Suppressor macrophage treated with lipopolysaccharide for 4 hours (primary cell): ENCODE measurements around the gene PCNX2.

Source experiments
- DNase-seq: peaks from one replicate; pipeline ENCODE4 v3.0.0-alpha.2; 2020

Gene PCNX2

DNA sequence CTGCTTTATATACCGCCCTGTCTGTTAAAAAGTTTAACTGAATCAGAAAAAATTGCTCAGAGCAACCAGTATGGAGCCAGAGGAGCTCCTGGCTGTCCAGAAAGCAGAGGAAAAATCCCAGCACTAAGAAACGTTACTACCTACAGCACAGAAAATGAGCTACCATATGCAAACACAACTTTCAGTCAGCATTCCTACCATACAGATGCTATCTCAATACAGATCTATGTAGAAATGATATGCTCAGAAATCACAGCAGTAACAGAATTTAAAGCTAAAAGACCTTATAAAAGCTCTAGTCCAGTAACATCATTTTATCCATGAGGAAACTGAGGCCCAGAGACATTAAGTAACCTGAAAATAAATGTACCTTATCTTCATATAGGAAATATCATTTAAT lies 38.7 kb downstream of the PCNX2 start:
- no peak for DNase-seq

DNA sequence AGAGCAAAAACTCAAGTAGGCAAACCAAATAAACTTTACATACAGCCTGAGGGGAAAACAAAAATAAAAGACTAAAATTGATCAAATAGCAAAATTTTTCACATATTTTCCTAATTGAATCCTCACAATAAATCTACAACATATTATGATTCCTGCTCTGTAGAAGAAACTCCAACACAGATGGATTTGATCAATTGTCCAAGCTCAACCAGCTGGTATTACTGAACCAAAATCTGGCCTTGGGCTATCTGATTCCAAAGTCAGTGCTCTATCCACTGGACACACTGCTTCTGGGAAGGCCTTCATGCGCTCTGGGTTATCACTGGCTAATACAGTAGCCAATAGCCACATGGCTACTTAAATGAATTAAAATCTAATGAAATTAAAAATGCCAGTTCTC lies 39.3 kb downstream of the PCNX2 start:
- no peak for DNase-seq

DNA sequence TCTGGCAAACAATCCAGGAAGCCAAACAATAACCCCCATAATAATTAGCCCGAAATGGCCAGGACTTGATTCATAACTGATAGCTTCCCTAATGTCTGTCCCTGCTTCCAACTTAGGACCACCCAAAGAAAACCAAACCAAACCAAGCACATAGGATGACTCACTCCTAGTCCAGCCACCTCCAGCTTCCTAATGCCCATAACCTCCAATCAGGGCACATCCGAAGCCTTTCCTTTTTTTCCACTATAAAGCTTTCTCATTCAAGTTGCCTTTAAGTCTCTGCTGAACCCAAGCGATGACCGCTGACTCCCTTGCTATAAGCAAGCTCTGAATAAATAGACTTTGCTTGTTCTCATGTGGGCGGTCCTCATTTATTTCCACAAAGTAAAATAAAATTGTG lies 40.4 kb downstream of the PCNX2 start:
- no peak for DNase-seq

DNA sequence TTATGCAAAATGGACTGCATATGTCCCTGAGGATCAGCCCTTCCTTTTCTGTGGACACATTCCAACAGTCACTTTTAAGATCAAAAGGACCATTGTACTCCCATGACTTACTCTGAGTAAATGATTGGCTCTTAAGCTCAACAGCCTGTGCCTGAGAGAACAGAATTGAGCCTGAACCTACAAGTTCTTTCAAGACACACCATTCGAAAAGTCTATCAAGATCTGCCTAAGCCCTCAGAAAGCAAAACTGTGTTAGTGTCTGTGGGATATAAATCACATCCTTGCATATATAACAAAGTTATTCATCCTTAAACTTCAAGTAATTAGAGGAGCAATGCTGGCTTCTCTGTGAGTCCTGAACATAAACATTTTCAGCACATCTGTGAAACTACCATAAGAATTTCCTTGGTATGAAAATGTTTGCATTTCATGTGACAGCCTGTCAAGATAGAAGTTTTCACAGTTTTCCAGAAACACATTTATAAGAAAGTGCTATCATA lies 41.6 kb downstream of the PCNX2 start:
- no peak for DNase-seq

DNA sequence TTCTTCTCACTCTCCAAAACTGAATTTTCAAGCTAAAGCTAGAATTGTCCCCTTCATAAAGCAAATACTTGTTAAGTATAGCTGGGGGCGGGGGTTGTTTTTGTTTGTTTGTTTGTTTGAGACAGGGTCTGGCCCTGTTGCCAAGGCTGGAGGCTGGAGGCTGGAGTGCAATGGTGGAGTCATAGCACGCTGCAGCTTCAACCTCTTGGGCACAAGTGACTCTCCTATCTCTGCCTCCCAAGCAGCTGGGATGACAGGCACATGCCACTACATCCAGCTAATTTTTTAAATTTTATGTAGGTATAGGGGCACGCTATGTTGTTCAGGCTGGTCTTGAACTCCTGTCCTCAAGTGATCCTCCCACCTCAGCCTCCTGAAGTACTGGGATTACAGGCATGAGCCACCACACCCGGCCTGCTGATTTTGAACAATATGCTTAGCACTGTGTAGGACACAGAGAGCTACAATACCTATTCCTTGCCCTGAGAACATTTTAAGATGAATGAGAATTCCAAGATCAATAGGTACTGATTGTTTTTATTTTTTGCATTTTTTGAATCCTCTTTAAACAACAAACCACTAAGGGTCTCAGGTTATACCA lies 42.2 kb downstream of the PCNX2 start:
- DNase-seq, result no peak

DNA sequence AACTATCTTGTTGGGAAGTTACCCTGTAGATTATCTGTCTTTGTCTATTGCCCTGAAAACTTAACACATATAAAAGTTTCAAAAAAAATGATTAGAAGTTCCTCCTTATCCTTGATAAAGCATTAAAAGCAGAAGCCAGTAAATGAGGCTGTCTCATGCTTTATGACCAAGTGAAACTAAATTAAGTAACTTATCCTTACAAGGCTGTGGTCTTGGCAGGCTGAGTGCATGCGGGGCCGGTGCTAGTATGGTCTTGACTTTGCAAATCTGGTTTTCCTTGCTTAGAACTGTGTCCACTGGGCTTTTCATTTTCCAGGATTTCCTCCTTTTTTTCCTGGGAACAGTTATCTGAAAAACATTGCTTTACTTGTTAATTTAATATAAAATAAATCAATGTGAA lies 43.1 kb downstream of the PCNX2 start:
- DNase-seq, result peak; percentile 69

DNA sequence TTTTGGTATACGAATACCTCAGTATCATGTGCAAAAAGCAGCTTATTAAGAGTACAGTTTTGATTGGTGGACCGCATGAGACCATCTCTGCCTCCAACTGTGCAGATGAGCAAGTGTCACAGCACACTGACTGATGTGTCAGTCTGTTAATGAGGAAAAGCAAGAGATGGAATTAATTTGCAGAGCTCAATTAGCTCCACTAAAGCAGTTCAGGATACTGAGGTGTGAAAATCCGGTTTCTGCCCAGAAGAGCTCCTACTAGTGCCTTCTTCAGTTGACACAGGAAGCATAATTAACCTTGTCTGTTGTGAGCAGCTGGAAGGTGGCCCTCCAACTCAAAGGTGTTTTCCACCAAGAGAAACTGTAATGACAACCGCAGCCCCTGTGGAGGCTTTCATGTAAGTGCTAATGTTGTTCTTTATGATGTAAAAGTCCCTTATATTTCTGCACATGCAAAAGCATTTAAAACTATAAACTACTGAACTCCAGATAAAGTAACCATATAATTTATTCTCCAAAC lies 44.3 kb downstream of the PCNX2 start:
- DNase-seq, result no peak

DNA sequence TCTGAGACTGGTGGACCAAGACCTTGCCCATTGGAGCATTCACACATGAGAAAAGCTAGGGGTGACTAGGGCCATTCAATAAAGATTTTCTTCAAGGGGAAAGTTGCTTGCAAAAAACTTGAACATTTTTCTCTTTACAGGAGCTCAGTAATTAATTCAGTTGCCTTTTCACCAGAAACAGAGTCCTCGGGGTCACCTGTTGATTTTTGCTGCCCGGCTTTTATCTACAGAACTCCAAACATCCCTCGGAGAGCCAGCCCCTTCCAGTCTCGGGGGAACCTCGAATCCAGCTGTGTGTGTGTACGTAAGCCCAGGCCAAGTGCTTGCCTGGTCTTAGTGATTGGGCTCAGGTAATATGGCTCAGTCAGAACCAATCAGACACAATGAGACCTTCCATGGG lies 47.5 kb downstream of the PCNX2 start:
- DNase-seq, result no peak

DNA sequence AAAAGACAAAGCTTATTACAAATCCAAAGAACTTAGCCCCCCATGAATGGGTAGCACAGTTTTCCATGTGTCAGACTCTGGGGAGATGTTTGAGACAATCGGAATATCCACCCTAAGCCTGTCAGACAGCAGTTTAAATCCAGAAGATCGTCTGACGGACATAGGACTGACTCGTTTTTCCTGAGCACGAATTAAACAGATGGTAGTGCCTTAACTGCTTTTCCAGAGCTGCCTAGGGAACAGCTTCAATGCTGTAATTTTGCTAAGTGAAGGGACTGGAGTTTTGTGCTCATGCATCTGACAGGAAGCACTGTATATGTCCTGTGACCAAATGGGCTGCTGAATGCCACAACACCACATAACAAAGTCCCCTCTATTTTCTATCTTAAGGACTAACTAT lies 48.6 kb downstream of the PCNX2 start:
- DNase-seq, result no peak

DNA sequence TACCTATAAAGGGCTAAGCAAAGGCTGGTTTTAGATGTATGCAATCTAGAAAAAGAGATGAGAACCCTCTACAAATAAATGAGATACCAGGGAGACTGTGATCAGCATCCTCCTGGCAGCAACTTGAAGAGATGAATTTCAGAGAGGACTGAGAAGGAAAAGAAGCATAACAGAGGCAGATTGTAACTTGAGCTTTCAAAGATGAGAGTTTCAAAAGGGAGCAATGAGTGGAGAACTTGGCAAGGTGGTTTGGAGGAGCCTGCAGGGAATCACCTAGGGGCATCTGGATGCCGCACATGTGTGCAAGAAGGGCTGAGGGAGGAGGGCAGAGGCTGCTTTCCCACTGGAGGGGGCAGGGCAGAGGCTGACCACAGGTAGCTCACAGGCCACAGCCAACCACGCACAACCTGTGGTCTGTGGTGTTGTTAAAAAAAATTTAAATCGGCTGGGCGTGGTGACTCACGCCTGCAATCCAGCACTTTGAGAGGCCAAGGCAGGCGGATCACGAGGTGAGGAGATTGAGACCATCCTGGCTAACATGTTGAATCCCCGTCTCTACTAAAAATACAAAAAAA lies 50.2 kb downstream of the PCNX2 start:
- DNase-seq, result no peak

DNA sequence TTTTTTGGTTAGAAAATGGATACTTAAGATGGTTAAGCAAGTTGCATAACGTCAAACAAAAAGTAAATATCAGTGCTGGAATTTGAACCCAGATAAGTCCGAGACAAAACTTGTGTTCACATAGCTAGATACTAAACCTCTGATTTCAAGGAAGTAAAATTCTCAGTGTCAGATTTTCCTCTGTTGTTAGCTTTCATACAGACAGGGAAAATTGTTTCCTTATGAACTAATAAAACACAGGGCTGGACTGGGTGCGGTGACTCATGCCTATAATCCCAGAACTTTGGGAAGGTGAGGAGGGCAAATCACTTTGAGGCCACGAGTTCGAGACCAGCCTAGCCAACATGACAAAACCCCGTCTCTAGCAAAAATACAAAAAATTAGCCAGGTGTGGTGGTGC lies 51.3 kb downstream of the PCNX2 start:
- no peak for DNase-seq

DNA sequence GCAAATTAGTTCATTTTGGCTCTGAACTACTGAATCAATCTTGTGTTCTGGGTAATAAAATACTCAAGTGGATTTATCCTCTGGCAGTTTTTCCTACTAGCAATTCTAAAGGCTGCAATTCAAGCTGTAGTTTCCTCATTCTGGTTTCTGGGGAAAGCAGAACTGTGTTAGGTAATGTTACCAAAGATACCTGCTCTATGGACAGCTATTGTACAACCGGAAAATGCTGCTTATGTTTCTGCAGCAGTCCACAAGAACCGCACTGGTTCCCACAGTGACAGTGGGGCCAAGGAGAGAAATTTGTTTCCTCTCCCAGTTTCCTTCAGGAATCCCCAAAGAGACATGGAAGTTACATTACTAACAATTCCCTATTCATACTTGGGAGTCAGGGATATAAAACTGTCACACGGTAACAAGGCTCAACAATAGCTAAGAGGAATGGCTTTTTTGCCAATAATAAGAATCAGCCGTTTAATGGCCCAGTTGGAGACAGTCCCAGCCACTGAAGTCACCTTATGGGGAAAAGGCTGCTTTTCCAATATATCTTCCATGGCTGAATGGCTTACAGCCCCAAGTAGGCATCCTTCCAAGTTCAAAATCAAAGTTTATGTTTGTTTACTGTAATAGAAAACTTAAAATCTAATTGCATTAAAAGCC lies 52.6 kb downstream of the PCNX2 start:
- peak; percentile 31 for DNase-seq

DNA sequence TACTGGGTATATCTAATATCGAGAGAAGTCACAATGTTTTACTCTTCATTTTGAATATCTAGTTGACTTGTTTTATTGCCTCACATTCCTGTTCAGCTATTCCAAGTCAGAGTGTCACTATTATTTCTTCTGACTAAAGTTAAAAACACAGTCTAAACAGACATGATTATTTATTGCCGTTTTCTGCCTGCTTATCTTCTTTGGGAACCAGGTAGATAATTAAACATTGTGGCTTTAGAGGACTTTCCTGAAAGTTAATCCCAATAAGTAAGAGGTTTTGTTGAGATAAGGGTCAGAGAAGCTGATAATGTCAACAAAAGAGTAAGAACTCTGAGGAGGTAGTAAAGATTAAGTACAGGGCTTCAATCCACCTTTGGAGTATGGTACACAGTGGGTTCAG lies 53.8 kb downstream of the PCNX2 start:
- DNase-seq, result no peak

DNA sequence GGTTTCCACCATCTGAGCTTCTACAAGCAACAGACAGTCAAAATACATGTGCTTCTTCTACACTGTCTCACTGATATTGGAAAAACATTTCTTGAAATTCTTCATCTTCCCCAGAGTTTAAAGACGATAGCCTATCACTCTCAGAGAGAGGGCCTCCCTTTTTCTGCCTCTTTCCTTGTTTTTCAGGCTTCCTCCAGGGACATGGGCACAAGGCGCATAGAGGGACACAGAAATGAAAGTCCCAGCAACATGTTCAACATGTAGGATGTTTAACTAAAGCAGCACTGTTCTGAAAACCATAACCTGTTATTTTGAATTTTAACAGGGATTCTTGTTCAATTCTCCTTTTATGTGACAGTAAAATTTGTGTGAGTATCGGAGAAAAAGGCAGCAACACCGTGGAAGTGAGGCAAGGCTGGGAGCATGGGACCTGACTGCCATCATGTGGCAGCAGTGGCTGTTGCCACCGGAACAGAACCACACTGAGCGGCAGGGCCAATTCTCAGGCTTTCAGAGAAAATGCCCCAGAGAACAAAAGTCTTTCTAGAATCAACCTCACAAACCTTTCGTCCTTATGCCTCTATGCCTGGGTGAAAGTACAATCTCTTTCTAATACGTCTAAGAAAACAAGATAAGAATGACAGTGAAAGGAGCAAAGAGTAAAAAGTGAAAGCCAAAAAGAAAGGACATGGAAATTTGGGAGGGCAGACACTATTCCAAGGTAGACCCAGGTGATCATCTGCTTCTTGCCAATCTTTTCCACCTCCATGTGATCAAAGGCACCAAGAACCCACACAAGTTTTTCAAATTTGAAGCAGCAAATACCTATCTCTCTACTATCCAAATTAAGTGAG lies 54.5 kb downstream of the PCNX2 start:
- peak; percentile 71 for DNase-seq

DNA sequence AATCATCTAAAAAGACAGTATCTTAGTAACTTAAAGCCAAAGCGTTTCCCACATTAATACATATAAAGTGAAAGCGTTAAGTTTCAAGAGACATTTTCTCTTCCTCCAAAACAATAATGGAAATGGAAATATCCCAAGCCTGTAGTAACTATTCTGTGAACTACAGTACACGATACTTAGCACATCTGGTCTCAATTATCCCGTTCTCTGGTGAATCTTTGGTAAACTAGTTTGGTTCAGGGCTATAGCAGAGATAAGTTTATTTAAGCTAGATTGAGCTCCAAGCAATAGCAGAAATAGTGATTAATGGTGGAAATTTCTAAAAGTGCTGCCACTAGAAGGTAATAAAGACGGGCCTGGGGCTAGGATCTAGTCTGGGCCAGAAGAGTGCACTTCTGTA lies 55.2 kb downstream of the PCNX2 start:
- DNase-seq, result no peak

DNA sequence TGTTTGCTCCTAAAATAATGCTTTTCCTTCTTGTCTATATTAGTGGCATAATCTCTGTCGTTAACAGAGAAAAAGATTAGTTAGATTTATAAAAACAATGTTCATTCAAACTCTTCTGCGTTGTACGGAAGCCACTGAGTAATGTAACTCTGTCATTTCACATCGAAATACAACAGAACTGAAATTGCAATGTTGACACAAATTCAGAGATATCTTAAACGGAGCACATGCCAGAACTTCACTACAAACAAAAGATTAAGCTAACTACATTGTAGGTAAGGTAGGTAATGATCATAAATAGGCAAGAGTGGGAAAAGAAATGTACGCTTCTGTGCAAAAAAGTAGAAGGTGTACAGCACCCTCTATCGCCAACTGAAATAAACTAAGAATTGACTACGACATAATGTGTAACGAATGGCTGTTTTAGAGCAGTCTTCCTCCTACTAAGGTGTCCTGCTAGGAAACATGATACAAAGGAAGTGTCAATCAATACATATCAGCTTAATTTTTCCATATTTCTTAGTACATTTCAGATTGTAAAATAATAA lies 56.6 kb downstream of the PCNX2 start:
- DNase-seq, result no peak

DNA sequence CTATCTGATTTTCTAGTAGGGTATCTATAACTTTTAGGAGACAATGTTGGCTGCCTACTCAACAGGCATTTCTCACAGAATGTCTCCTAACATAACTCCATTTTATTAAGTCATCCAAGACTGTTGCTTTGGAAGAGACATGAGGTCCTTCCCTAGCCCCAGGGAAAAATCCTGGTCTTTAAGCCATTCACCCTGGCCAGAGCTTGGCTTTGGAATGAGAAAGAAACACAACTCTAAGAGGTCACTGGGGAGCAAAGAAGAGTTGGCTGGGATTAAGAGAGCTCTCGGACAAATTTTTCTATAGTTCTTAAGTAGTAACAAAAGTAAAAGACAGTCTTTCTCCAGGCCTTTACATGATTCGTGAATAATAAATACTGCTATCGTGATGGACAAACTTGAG lies 57.9 kb downstream of the PCNX2 start:
- DNase-seq, result no peak

DNA sequence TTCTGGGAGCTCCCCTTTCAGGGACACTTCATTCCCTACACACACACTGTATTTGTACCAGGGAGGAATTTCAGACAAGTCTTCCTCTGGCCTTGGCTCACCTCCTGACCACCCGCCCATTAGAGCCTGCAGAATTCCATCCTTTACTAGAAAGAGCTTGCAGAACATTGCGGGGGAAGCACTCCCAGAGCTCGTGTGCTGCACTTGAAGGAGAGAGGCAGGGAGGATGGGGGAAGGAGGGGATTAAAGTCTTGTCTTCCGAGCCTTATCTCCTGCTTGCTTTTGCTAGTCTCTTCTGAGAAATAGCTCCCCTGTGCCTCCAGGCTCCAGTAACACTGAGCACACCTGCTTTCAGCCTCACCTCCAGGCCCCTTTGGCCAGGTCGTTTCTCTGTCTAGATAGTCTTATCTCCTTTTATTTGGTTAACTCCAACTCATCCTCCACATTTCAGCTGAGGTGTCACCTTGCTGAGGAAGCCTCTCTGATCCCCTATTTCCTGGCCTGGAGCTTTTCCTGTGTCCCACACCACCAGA lies 62.0 kb downstream of the PCNX2 start:
- DNase-seq, result no peak

DNA sequence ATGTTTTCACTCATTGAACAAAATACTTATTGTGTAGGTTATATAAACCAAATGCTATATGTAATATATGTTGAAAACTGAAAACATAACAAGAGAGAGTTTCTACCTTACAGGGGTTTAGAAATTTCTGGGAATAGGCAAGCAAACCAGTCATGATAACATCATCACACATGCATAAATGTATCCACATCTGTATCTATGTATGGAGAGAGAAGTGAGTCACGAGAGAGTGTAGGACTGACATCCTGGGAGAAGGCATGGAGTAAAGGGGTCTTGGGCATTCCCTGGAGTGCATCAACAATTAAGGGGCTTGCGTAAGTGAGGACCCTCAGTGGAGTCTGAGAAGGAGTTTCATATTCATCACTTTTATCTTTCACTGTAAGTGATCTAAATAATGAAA lies 65.5 kb downstream of the PCNX2 start:
- no peak for DNase-seq

DNA sequence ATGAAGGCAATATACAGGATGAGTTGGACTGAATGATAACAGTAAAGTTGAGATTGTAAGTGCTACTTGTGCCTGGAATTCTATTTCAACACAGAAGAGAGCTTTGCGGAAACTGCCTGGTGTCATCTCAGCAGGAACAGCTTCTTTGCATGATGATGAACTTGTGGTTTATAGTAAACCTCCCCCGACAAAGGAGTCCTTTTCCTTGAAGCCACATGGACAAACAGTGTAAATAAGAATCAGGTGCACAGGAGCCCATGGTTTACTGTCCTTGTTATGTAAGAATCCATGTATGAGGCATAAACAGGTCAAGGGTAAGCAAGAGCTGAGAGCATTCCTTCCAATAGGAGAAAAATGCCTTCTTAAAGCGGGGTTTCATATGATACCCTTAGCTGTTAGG lies 66.2 kb downstream of the PCNX2 start:
- DNase-seq, result no peak

DNA sequence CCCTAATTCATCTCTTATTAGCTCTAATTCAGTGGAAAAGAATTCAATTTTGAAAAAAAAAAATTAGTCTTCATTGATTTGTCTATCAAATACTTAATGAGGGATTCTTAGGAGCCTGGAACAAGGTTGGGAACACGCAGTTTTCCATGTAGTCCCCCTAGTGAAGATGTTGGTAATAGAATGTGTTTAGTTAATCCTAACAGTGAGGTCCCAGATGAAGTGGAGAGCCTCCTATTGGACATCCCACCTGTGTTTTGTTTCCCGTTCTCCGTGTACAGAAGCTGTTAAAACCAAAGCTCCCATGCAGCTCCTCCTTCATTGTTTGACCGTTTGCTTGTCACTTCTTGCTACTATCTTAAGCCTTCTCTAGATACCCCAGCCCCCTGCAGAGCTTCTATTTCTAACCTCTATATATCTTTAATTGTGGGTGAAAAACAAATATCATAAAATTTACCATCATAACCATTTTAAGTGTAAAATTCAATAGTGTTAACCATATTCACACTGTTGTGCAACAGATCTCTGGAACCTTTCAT lies 67.5 kb downstream of the PCNX2 start:
- no peak for DNase-seq

DNA sequence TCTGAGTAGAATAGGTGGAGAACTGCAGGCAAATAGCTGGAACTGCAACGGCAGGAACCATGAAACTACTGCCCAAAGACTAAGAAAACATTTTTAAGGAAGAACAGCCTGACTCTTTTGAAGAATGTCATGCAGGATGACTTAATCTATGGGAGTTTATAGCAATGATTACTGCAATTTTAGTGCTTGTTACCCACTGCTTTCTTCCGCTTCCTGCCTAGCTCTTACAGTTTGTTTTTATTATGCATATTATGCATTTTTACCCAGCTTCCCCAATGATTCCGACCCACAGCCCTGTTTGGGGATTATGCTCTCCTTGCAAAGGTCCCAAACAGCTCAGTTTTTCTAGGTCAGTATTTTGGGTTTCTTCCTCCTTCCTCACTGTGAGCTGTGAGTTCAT lies 71.2 kb downstream of the PCNX2 start:
- DNase-seq, result peak; percentile 14

DNA sequence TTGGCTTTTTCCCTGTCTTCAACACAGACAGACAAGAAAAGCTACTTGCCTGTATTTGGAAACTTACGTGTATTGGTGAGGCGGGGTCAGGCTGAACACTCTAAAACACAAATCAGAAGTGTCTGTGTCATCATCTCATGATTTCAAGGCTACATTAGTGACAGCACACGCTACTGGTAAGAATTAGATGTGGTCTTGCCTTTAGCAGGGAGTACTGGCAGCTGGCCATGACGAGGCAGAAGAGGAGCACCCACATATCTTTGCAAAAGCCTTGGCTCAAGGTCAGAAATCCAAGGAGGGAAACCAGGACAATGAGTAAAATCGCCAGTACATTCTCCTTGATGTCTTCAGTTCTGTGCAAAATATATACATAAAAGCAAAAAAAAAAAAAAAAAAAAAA lies 77.7 kb downstream of the PCNX2 start:
- no peak for DNase-seq
